HG03103 (cell line): ENCODE measurements around the gene SGF29.
"Not testable (repeated sequence)": the region's sequence is repeated elsewhere in the genome, so short reads cannot be mapped to it uniquely, and the experiment has no call there.

Source experiments
- ATAC-seq: cut with Tn5 transposase; IDR thresholded peaks from one replicate; pipeline ENCODE4 v1.9.1; 2021; ENCODE audit warnings: low read depth; ENCODE audit not compliant: unreplicated experiment

SGF29 gene

DNA sequence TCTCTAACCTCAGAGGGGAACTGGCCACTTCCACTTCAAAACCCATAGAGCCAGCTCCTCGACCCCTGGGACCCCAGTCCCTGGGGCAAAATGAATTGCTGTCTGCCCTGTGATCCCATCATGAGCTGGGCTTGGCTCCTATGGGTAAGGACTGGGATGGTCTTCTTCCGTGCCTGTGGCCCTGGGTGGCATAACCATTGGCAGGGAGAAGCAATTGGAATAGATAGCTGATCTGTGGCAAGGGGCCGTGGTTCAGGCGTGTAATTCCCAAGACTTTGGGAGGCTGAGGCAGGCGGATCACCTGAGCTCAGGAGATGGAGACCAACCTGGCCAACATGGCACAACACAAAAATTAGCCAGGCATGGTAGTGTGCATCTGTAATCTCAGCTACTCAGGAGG, 38.8 kb downstream of the SGF29 start:
- no peak for ATAC-seq

DNA sequence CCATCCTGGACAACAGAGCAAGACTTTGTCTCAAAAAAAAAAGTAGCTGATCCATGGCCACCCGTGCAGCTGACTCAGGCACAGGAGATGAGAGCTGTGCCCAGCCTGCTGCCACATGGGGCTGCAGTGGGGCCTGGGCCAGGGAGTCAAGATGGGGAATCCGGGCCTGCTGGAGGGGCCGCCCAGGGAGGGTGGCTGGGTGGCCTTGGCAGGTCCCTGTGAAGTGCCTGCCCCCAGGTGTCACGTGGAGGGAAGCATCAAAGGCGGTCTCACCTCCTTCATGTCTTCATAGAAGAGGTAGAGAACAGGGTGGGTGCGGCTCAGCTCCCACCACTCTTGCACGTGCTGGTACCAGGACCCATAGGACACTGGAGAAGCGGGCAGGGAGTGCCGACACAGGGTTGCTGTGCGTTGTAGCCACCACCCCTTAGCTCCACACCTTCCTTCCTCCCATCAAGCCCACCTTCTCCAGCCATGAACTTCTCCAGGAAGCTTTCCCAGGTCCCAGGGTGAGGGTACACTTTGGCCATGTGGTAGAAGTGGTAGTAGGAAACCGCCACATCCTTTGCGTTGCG, 39.3 kb downstream of the SGF29 start:
- no peak for ATAC-seq

DNA sequence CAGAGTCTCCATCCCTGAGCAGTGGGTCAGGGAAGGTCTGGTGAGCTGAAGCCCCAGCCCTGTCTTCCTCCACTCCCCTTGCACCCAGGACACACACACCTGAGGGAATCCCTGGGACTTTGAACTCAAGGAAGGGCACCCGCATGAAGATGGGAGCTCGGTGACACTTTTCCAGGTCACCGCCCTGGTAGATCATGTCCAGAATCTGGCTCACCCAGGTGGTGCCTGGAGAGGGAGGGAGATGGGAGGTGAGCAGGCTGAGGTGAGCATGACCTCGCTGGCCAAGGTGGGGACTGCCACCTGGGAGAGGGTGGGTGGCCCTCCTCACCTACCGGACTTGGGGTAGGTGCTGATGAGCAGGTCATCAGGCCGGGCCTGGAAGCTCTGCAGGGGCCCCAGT, 41.7 kb downstream of the SGF29 start:
- not testable (repeated sequence) for ATAC-seq

DNA sequence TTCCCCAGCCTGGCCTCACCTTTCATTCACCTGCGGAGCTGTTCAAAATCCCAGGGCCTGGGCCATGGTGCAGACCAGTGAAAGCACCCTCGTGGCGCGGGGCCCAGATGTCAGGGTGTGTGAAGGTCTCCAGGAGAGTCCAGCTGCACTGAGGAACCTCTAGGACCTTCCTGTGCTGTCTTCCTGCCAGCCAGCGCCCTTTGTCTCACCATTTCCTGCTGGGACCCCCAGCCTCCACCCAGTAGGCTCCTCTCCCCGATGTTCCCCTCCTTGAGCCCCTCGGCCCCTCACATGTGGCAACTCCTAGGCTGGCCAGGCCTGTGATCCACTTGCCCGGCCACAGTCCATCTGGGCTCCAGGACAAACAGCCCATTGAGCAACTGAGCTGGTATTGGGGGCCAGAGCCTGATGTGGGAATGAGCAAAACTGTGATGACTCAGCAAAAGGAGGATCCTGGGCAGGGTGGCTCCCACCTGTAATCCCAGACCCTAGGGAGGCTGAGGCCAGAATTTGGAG, 42.5 kb downstream of the SGF29 start:
- ATAC-seq: no peak

DNA sequence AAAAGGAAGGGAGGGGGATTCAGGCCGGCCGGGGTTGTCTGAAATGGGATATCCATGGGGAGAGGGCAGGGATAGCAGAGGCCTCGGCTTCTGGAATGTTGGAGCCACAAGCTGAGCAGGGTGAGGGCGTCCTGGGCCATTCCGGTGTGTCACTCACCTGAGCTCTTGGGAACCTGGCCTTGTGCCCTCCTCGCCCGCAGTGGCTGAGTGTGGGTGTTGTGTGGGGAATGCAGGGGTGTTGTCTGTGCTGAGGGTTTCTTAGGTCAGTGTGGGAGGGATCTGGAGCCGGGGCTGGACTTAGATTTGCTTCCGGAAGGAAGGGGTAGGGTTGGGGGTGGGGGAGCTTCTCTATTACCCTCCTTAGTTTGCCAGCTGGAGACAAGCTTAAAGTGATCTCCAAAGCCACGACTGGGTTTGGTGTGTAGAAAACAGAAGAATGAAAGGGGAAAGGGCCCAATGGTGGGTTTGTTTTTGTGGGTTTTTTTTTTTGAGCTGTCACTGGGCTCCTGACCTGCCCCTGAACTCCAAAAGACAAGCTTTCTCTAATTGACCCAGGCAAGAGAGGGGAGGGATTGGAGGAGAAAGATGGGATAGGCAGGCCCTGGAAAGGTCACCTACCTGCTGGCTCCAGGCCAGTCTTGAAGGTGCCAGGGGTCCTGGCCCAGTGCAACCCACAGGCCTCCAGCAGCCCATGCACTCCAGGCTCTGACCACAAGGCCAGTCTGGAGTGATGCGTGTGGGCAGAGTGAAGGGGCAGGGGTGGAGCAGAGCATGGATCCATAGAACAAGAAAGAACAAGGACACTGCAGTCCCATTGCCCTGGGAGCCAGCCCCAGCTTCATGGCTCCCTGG, 43.3 kb downstream of the SGF29 start, which contains the start of gene SULT1A2:
Gene SULT1A2 (minus strand): TSS at position 211 of the 852 bp plus-strand sequence. CDS start 1,120 bp downstream, outside the sequence.
- no peak for ATAC-seq

DNA sequence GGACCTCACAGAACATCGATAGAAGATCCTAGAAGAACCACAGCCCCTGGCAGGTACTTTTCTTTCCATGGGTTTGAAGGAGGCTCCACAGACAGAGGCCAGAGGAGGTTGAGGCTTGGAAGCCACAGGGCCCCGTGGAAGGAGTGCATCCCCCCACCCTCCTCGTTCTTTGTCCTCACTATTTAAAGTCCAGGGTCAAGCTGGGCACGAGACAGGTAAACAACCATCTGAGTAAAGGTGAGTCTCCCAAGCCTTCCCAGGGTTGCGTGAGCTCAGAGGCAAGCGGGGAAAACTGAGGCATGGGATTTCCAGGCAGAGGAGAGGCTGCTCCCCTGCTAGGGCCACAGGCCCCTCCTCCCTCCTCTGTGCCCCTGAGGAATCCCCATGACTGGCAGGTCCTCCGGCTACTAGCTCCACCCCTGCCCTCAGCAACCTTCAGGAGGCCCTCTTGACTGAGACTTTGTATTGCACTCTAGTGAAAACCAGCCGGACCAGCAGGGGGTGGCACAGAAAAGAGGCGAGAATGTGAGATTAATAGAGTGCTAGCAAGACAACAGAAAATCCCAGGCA, 44.1 kb downstream of the SGF29 start:
- no peak for ATAC-seq

DNA sequence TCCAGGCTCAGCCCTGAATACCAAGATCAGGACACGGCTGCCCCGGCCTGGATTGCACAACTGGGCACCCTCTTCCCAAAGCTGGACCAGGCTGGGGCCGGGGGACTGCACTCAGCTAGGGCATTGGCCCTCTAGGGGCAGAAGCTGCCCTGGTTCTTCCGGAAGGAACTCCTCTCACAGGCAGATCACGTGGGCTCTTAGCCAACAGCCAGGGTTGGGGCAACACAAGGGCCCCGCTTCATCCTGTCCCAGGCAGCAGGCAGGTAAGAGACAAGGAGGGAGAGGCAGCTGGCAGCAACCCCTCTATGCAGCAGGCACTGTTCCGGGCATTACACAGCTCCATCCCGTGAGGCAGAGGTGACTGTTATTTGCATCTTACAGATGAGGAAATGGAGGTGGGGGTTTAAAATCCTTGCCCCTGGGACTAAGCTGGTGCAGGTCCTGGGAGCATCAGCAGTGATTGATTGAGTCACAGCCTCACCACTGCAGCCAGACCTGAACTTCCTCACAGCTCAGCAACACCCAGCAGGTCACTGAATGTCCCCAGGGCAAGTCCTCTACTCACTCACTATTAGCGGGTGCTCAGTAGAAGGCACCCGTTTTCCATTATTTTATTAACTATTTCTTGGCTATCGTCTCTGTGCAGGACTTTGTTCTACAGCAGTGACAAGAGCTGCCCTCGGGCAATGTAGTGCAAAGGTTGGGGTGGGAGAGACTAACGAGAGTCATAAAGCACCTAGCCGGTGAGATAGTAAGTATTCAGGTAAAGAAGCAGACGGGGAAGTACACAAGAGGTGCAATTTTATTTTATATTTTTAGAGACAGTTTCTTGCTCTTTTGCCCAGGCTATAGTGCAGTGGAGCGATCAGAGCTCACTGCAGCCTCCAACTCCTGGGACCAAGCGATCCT, 45.9 kb downstream of the SGF29 start:
- not testable (repeated sequence) for ATAC-seq

DNA sequence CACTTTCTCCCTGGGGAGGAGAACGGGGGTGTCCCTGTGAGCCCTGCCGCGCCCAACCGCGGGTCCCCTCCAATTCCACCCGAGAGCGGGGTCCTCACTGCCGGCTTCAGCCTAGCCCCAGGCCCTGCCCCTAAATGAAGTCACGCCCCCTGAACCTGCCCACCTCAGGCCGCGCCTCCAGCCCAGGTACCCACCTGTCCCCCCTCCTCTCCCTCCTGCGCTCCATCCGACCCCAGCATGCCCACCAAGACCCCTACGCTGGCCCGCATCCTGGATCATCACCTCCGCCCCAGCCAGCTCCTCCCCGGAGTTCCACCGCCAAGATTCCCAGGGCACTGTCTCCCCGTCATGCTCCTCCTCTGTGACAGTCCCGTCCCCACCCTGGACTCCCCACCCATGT, 47.2 kb downstream of the SGF29 start:
- ATAC-seq: not testable (repeated sequence)

DNA sequence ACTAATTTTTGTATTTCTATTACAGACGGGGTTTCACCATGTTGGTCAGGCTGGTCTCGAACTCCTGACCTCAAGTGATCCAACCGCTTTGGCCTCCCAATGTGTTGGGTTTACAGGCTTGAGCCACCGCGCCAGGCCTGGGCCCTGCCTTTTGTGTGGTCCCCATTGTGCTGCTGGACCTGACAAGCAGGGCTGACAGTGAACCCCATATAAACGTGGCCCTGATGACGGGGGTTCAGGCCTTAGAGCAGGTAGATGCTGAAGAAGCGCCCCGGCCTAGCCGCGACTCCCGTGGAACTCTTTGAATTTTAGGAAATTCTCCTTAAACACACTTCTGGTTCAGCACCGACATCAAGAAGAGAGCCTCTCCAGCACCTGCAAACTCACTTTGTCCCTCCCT, 47.9 kb downstream of the SGF29 start:
- not testable (repeated sequence) for ATAC-seq

DNA sequence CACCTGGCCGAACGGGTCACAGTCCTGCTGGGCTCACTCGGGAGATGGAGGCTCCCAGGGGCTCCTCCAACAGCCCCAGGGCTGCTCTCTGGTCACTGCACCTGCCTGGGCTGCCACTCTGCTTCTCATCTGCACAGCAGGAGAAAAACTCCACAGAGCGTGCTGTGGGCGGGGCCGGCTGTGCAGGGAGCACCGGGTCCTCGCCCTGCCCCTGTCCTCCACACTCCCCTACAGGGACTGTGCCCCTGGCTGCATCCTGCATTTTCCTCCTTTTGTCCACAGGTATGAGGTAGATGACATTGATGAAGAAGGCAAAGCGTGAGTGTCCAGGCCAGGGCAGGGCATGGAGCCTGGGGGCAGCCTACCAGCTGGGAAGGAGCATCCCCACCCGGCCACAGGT, 48.3 kb downstream of the SGF29 start:
- not testable (repeated sequence) for ATAC-seq

DNA sequence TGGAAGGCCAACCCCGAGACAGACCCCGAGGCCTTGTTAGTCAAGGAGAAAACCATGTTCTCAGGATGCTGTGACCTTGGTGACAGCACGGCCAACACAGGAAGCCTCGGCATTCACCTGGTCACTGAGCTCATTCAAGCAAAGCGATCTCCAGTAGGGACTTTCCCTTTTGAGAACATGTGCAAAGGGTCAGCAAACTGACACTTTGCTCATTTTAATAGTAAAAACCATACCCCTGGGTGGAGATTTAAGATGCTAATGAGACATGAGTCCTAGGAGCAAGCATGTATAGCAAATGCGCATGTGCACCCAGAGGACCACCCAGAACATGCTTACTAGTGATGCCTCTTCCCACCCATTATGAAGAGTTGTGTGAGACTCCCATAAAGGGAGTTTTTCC, 48.8 kb downstream of the SGF29 start:
- ATAC-seq: no peak

DNA sequence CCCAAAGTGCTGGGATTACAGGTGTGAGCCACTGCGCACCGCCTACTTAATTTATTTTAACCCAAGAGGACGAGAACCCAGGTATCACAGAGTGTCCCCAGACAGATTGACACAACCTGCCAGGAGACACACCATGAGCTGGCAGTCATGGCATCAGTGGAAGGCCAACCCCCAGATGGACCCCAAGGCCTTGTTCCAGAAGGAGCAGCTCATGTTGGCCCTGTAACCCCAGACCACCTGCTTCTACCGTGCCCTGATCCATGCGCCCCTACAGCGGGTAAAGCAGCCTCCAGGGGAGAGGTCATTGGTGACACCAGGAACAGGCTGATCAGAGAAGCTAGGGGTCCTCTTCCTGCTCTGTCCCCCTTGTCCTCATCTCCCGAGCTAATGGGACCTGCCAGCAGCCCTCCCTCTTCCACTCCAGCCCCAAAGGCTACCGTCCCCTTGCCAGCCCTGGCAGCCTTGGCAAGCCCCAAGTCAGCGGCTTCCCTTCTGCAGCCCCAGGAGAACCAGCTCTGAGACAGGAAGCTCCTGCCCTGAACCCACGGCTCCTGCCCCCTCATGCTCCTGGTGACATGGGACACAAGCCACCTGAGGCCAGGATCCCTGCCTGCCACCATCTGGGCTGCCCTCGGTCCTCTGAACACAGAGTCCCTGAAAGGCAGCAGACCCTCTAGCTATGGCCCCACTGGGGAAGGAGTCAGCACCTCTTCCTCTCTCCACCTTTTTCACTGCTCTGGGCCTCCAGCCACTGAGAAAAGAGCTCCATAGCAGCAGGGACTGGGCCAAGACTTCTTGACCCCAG, 49.9 kb downstream of the SGF29 start:
- no peak for ATAC-seq

DNA sequence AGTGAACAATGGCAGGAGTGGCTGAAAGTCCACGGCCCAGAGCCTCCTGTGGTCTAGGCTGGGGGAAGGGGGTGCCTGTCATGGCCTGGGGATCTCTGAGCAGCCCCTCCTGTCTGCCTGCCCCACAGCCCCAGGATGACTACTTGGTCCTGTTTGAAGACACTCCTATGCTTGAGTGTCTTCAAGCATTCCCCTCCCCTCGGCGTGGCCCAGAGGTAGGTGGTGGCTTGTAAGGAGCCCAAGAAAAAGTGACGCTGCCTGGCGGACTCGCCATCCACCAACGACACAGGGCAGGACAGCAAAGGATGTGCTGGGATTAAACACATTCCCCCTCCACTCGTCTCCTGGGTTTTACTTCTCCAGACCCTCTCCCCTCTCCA, 50.5 kb downstream of the SGF29 start:
- ATAC-seq: no peak

DNA sequence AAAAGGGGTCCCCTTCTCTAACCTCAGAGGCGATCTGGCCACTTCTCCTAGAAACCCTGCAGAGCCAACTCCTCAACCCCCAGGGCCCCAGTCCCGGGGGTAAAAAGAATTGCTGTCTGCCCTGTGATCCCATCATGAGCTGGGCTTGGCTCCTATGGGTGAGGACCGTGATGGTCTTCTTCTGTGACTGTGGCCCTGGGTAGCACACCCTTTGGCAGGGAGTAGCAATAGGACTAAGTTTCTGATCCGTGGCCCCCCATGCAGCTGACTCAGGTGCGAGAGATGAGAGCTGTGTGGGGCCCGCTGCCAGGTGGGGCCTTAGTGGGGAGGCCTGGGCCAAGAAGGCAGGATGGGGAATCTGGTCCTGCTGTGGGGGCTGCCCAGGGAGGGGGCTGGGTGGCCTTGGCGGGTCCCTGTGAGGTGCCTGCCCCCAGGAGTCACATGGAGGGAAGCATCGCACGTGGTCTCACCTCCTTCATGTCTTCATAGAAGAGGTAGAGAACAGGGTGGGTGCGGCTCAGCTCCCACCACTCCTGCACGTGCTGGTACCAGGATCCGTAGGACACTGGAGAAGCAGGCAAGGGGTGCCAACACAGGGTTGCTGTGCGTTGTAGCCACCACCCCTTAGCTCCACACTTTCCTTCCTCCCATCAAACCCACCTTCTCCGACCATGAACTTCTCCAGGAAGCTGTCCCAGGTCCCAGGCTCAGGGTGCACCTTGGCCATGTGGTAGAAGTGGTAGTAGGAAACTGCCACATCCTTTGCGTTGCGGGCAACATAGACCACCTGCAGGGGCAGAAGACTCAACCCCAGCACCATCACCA, 52.8 kb downstream of the SGF29 start:
- ATAC-seq: no peak

DNA sequence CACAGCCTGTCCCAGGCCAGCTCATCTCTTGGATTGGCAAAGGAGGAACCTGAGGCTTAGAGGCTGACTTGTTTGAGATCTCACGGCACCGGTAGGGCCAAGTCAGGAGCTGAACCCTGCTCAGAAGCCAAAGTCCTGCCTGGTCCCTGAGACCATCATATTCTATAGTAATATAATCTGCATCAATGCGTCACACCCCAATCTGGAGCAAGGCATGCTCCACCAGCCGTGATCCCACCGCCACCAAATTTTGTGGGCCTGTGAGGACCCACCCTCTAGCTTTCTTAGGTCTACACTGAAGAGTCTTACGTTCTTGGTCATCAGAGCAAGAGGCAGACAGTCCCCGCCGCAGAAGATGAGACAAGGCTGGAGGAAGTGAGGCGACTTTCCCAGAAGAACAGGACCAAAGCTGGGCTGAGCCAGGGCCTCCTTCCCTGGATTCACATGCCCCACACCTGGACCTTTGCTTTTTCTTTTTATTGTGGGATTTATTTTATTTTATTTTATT, 53.5 kb downstream of the SGF29 start:
- no peak for ATAC-seq

DNA sequence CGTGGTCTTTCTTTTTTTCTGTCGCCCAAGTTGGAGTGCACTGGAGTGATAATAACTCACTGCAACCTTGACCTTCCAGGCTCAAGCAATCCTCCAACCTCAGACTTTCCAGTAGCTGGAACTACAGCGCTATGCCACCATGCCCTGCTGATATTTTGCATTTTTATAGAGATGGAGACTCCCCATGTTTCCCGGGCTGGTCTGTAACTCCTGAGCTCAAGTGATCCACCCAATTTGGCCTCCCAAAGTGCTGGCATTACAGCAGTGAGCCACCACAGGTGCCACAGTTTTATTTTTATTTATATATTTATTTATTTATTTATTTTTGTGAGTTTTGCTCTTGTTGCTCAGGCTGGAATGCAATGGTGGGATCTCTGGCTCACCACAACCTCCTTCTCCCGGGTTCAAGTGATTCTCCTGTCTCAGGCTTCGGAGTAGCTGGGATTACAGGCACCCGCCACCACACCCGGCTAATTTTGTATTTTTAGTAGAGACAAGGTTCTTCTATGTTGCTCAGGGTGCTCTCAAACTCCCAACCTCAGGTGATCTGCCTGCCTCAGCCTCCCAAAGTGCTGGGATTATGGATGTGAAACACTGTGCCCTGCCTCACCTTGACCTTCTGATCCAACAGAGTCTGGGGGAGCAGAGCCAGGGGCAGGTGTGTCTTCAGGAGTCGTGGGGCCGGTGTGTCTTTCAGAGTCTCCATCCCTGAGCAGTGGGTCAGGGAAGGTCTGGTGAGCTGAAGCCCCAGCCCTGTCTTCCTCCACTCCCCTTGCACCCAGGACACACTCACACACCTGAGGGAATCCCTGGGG, 54.2 kb downstream of the SGF29 start:
- ATAC-seq: not testable (repeated sequence)

DNA sequence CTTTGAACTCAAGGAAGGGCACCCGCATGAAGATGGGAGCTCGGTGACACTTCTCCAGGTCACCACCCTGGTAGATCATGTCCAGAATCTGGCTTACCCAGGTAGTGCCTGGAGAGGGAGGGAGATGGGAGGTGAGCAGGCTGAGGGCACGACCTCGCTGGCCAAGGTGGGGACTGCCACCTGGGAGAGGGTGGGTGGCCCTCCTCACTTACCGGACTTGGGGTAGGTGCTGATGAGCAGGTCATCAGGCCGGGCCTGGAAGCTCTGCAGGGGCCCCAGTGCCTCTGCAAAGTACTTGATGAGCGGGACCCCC, 54.7 kb downstream of the SGF29 start:
- not testable (repeated sequence) for ATAC-seq
